Nucleus accumbens (tissue), 56 donors: Measurements from ENCODE around the gene MCTP1.
A peak's percentile ranks its signal among the peaks of the same experiment; 100 is the strongest.

Experiments used
- DNase-seq, 56 donors: peaks; one replicate each; lab custom pipeline; 2025; lab: John Stamatoyannopoulos, UW

Gene MCTP1

DNA sequence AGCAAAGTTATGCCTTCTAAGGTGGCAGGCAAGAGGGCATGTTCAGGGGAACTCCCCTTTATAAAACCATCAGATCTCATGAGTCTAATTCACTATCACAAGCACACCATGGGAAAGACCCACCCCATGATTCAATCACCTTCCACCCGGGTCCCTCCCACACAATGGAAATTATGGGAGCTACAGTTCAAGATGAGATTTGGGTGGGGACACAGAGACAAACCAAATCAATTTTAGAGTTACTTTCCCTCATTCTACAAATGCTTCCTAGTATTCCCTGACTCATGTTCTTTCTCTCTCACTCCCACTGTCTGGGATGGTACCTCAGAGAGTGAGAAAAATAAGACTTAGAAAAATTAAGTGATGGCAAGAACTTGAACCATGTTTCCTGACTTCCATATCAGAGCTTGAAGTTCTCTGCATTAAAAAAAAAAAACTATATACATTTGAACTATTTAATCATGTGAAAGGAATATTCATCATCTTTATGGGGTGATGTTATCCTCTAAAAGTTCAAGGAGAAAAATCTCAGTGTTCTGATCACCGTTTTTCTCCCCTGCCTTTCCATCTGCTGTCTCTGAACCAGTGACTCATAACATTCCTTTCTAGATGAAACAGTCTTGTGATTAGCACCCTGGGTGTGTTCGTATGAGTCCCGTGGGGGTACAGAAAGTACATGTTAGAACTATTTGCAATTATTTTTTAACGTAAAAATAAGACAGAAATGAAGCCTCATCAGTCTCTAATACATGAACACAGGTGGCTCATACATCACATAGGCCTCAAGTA is 383.5 kb downstream of the MCTP1 start:
- no peak for DNase-seq

DNA sequence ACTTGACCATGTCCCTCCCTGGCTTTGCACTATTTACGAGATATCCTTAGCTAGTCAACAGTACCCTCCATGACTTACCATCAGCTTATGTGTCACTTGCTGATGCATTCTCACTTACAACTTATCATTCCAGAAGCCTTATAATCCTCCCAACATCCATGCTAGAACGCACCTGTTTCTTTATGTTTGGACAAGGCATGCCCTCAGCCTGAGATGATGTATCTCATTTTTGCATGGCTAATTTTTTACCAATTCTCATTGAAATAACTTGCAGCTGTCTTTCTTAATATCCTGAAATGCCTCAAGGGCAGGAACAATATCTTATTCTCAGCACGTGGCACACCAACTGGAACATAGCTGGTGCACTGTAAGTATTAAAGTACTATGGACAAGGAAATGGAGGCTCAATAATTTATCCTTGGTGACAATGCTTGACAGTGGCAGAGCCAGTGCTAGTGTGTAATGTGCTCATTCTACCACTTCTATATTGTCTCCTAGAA is 384.8 kb downstream of the MCTP1 start:
- DNase-seq, result no peak

DNA sequence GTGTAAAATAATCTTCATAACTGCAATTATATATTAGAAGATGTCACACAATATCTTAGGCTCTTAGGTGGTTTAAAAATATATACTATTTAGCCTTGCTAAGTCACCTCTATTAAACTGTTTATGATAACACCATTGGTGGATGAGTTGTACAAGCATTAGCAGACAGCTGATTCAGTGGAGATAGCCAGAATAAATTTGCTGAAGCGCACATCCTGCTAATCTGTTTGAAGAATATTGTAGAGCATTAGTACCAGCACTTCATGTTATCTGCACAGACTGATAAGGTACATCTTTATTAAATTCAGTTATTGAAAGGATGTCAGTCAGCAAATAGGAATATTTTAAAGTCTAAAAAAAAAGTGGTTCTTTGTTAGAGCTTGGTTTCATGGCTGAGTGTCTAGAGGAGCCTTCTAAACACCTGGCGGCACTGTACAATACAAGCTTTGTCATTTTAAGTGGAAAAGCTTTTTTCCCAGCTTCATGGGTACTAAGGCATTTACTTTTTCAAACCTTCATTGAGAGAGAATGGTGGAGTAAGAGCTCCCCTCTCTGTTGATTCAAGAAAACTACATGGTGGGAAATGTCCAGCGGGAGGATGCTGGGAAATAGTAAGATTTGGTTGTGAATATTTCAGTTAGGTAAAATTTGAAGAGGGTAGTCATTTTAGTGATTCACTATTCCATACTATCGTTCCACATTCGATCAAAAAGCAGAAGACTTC is 391.3 kb downstream of the MCTP1 start:
- peak in 1 of 56 donors; percentile 7 for DNase-seq

GRCh38 chr5:94891972-94892371 is 392.9 kb downstream of the MCTP1 start:
- no peak for DNase-seq

GRCh38 chr5:94891565-94891964 is 393.3 kb downstream of the MCTP1 start:
- no peak for DNase-seq

- DNase-seq, result no peak
These were observed 394.0 kb downstream of the MCTP1 start for GRCh38 chr5:94890907-94891306.

GRCh38 chr5:94888674-94889073 is 396.2 kb downstream of the MCTP1 start:
- no peak for DNase-seq

- no peak for DNase-seq
These were observed 399.0 kb downstream of the MCTP1 start for GRCh38 chr5:94885931-94886330.

DNA sequence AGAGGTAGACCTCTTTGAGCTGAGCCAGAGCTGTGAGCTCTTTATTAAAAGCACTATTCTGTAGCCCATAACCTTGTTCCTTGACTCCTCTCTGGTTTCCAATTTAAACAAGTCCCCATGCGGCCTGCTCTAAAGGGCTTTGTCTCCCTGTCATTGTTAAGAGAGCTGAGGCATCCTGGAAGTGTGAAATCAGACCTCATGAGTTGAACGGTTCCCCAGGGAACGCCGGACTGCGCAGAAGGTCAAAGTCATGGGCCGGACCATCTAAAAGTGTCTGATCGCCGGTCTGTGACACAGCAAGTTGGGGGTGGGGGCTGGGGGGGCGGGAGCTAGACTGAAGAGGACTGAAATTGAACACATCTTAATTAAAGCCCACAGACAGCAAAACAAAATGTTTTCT is 400.6 kb downstream of the MCTP1 start:
- DNase-seq, result peak in 6 of 56 donors; percentile 1 to 17 (median 7)

DNA sequence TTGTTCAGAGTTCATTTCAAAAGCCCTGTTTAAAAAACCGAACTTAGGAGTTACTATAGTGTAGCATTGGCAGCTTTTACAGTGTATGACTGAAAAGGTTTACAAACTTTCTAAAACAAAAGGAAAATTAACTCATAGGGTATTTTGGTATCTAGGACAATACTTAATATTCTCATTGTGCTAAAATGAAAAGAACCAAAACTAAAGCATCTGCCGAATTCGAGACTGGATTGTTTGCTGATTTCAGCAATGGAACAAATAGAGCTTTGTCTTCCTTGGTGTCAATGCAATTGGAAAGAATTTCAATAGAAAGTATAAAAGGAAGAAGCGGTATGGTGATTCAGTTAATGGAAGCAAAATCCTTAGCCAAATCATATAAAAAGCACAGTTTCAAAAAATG is 412.4 kb downstream of the MCTP1 start:
- DNase-seq, result no peak

- no peak for DNase-seq
These were observed 414.2 kb downstream of the MCTP1 start for GRCh38 chr5:94870511-94871183.

DNA sequence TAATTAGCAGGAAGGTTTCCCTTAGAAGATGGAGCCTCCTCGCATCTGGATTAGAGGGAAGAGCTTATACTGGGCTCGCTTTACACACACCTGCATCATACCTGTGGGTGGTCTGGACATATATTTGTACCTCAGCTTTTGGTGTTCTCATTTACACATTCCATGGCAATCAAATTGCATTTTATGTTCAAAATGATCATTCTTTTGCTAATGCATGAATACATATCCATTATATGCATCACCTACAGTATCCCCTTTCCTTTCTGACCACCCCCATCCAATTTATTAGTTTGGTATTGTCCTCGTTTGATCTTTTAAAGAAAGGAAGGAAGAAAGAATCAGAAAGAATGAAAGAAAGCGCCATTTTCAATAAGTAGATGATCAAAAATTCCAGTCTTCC is 415.0 kb downstream of the MCTP1 start:
- DNase-seq, result no peak

DNA sequence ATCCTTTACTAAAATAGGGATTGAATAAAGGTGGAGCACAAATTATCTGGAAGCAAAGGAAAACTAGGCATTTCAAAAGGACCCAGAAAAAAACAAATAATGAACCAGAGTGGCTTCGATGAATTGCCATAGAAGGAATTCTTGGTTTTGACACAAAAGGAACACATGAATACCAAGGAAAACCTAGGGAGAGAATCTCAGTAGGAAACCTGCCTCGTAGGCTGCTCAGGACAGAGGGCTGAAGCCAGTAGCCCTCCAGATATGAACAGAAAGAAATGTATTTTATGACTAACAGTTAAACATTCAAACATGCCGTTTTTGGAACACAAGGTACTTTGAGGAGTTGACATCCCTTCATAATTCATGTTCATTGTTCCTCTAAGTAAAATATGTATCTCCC is 420.9 kb downstream of the MCTP1 start:
- DNase-seq, result no peak

DNA sequence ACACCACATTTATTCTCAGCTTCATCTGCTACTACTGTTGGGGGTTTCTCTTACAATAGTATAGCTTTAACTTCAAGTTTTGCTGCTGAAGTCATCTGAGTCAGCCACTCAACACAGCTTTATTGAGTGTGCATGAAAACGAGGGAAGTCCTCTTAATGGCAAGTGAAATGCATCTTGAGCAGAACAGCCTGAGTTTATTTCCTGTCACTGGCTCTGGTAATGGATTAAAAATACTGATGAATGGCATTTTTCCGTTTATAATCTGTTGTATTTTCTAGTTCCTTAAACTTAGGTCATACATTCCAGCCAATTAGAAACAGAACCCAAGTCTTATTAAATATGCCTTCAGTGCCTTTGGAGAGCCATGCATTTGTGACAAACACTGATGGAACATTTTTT is 427.8 kb downstream of the MCTP1 start:
- no peak for DNase-seq

GRCh38 chr5:94856257-94856800 is 428.6 kb downstream of the MCTP1 start:
- DNase-seq, result no peak

- DNase-seq, result no peak
These were observed 429.4 kb downstream of the MCTP1 start for GRCh38 chr5:94855543-94855942.

DNA sequence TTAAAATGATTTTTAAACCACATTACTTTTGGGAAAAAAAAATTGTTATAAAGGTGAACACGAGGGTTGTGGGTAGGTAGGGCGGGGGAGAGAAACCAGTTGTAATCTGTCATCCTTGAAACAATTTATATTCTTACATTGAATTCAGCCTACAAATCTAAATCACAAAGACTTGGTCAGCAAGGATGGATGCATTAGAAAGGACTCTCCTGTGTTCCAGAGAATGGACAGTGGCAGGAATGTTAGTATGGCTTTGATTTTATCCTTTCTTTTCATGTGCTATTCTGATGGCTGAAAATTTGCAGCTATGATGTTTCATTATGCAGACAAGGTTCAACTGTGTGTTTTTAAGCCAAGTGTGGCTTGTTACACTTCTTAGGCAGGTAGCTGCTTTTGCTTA is 431.8 kb downstream of the MCTP1 start:
- DNase-seq, result no peak

DNA sequence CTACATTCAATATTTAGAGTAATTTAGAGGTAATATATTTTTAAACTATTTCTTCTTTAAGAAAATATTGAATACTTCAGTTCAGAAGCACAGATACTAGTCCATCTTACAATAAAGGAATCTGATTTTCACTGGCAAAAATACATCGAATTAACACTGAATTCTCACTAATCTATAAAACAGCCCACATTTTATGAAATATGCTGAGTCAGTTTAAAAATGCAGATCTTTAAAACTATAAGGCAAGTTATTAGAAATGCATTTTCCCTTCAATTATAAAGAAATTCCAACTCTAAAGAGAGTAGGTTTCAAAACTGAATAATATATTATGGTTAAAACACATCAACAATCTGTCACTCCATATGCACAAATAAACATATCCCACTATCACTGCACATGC is 433.9 kb downstream of the MCTP1 start:
- no peak for DNase-seq

- DNase-seq, result peak in 9 of 56 donors; percentile 2 to 30 (median 6)
These were observed 434.8 kb downstream of the MCTP1 start for GRCh38 chr5:94849821-94850736.

- no peak for DNase-seq
These were observed 435.6 kb downstream of the MCTP1 start for GRCh38 chr5:94849324-94849723.
